ENCODE results near the gene C1orf50. TPM values are rescaled to one million over a fixed set of nuclear protein-coding genes. Genes with fewer than 3 reads are reported as not detected.

C1orf50 gene
- total RNA-seq, 2 experiments from 2014 or later: 4.7 to 5.2 TPM

DNA sequence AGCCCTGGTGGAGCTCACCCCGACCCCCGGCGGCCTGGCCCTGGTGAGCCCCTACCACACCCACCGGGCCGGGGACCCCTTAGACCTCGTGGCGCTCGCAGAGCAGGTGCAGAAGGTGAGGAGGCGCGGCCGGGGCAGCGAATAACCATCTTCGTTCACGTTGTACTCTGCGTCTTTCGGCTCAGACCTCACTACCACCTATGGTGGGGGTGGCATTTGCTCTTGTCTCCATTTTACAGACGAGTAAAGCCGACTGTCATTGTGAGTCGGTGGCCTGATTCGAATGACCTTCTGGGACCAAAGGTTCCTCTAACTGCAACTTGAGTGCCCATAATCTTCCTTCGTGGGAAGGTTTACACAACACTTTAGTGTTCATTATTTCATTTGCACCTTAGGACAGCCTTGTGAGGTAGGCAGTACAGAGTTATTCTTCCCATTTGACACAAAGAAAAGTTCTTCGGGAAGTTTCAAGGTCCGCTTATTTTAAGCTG is 506 bp downstream of the C1orf50 start:
- TF ChIP-seq, protein P1, sequence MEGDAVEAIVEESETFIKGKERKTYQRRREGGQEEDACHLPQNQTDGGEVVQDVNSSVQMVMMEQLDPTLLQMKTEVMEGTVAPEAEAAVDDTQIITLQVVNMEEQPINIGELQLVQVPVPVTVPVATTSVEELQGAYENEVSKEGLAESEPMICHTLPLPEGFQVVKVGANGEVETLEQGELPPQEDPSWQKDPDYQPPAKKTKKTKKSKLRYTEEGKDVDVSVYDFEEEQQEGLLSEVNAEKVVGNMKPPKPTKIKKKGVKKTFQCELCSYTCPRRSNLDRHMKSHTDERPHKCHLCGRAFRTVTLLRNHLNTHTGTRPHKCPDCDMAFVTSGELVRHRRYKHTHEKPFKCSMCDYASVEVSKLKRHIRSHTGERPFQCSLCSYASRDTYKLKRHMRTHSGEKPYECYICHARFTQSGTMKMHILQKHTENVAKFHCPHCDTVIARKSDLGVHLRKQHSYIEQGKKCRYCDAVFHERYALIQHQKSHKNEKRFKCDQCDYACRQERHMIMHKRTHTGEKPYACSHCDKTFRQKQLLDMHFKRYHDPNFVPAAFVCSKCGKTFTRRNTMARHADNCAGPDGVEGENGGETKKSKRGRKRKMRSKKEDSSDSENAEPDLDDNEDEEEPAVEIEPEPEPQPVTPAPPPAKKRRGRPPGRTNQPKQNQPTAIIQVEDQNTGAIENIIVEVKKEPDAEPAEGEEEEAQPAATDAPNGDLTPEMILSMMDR (IDR thresholded peaks at IDR 0.05): no peak
- CTCF ChIA-PET: interaction anchor here (0.7 to 4.6 kb wide), 9 partner anchors 10 to 324 kb away, joined by 3 to 41 read pairs (median 7); partner anchors contain the start of gene ZNF691
- Mint-ChIP-seq H3K36me3 (ENCODE audit: low read depth) (peaks cover 17% of the 10 kb centered on the region), H3K9me3 (no peaks in the 10 kb centered on the region), H3K27ac (peak overlapping the region; percentile 91), H3K27me3 (no peaks in the 10 kb centered on the region), H3K4me3 (no peak overlapping the region), H3K4me1 (ENCODE audit: low read depth) (peaks cover 26% of the 10 kb centered on the region)
- intact Hi-C loops (cut with micrococcal nuclease): no loop called here
- POLR2A ChIA-PET: interaction anchor here (1.0 to 2.3 kb wide), 11 partner anchors 12 to 404 kb away, joined by 3 to 21 read pairs (median 6); partner anchors contain the start of genes CFAP57, EBNA1BP2, ERMAP and PPIH
- peak; percentile 15 for ATAC-seq
- no peak for DNase-seq

DNA sequence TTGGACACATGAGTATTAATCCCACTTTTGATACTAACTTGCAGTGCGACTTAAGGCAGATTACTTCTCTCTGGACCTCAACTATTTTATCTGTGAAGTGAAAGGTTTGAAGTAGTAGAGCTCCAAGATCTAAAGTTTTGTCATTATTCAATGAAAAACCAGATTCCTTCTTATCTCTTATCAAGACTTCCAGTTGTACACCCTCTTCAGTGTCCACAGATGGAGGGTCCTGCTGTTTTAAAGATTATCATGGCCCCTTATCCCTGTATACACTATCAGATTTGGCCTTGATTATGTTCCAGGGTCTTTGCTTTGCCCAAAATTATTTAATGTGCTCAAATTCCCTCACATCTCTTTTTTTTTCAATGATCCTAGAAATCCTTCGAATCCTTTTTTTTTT is 1.1 kb downstream of the C1orf50 start:
- POLR2A ChIA-PET: interaction anchor here (1.1 to 2.3 kb wide), 3 partner anchors 12 to 156 kb away, joined by 6 to 7 read pairs (median 7); partner anchors contain the start of gene PPIH
- Mint-ChIP-seq H3K4me1 (ENCODE audit: low read depth) (peaks cover 27% of the 10 kb centered on the region), H3K27me3 (no peaks in the 10 kb centered on the region), H3K9me3 (no peaks in the 10 kb centered on the region), H3K27ac (peak overlapping the region; percentile 91), H3K4me3 (no peak overlapping the region), H3K36me3 (ENCODE audit: low read depth) (peaks cover 19% of the 10 kb centered on the region)
- TF ChIP-seq, protein P1 (IDR thresholded peaks at IDR 0.05): no peak
- no peak for ATAC-seq
- CTCF ChIA-PET: interaction anchor here (1.0 to 4.6 kb wide), 4 partner anchors 10 to 306 kb away, joined by 4 to 41 read pairs (median 10); partner anchors contain the start of gene ZNF691
- intact Hi-C loops (cut with micrococcal nuclease): no loop called here
- no peak for DNase-seq

DNA sequence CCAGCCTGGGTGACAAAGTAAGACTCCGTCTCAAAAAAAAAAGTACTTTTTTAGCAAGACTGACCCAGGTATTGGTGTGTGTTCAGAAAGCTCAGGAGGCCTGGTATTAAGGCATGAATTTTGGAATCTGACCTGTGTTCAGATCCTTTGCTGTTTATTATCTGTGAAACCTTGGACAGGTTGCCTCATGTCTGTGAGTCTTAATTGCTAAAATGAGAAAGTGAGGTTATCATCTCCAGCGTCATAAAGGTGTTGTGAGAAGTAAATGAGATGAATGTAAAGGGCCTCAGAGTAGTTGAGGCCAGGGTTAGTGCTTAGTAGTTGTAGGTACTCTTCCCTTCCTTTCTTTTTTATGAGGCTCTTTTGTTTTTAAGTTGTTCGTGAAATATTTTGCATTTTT is 2.8 kb downstream of the C1orf50 start:
- Mint-ChIP-seq H3K9me3 (no peaks in the 10 kb centered on the region), H3K27ac (no peak overlapping the region), H3K27me3 (no peaks in the 10 kb centered on the region), H3K36me3 (ENCODE audit: low read depth) (peaks cover 27% of the 10 kb centered on the region), H3K4me3 (no peak overlapping the region), H3K4me1 (ENCODE audit: low read depth) (peaks cover 32% of the 10 kb centered on the region)
- intact Hi-C loops (cut with micrococcal nuclease): no loop called here
- TF ChIP-seq, protein P1 (IDR thresholded peaks at IDR 0.05): no peak
- CTCF ChIA-PET: interaction anchor here (1.0 to 4.6 kb wide), 3 partner anchors 8 to 77 kb away, joined by 3 to 41 read pairs (median 6); partner anchors contain the start of gene ZNF691
- POLR2A ChIA-PET: interaction anchor here (0.7 kb wide), 1 partner anchor 72 kb away, joined by 3 read pairs; no protein-coding TSS in a partner anchor
- ATAC-seq: no peak
- DNase-seq: no peak

DNA sequence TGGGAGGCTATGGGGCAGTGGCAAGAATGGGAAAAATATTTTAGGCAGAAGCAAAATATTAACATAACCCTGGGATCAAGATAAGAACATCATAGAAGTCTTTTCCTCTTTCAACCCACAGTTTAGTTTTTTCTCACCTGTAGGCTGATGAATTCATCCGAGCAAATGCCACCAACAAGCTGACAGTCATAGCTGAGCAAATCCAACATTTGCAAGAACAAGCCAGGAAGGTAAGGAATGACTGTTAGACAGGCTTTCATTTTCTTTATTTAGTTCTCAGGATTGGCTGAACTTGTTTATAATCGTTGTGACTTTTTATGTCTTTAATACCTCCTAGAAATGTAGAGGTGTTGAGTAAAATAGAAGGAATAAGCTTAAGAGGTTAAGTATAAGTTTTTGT is 6.4 kb downstream of the C1orf50 start:
- TF ChIP-seq, protein P1 (IDR thresholded peaks at IDR 0.05): no peak
- H3K36me3 Mint-ChIP-seq (ENCODE audit: low read depth): peaks cover 54% of the 10 kb centered on the region

DNA sequence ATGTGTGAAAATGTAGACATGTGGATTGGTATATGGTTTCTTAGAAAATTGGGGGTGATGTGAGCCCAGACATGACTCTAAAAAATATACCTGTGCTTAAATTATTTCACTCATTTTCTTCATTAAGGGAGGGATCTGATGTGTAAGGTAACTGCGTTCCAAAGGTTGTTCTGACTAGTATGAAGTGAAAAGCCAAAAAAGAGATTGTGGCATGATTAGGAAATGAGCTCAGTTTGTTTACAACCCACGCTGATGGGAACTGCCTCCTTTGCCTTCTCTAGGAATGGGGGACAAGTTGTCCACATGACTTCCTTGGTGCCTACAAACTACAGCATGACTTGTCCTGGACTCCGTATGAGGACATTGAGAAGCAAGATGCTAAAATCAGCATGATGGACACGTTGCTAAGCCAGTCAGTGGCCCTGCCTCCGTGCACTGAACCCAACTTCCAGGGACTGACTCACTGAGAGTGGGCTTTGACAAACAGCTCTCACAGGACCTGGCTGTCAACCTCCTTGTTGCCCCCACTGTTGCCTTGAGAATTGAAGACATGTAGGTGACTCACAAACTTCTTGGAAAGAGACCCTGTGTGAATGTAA is 8.0 kb downstream of the C1orf50 start:
- intact Hi-C loops (cut with micrococcal nuclease): no loop called here
- peak overlapping the region; percentile 12 for H3K27ac Mint-ChIP-seq
- POLR2A ChIA-PET: no interaction called here
- TF ChIP-seq, protein P1 (IDR thresholded peaks at IDR 0.05): no peak
- H3K36me3 Mint-ChIP-seq (ENCODE audit: low read depth): peaks cover 56% of the 10 kb centered on the region
- H3K9me3 Mint-ChIP-seq: no peaks in the 10 kb centered on the region
- DNase-seq (peak; percentile 14), ATAC-seq (no peak)
- CTCF ChIA-PET: interaction anchor here (0.7 kb wide), 1 partner anchor 17 kb away, joined by 3 read pairs; no protein-coding TSS in a partner anchor
- no peak overlapping the region for H3K4me3 Mint-ChIP-seq
- H3K27me3 Mint-ChIP-seq: no peaks in the 10 kb centered on the region
- peaks cover 38% of the 10 kb centered on the region for H3K4me1 Mint-ChIP-seq (ENCODE audit: low read depth)

More for the DNA sequence above, 6.4 kb downstream of the C1orf50 start:
- ChIA-PET CTCF (interaction anchor here (0.8 to 1.3 kb wide), 2 partner anchors 140 to 150 kb away, joined by 3 read pairs; no protein-coding TSS in a partner anchor), POLR2A (no interaction called here)
- no peak for DNase-seq
- Mint-ChIP-seq H3K4me3 (no peak overlapping the region), H3K4me1 (ENCODE audit: low read depth) (peaks cover 38% of the 10 kb centered on the region), H3K27me3 (no peaks in the 10 kb centered on the region), H3K27ac (peak overlapping the region; percentile 58), H3K9me3 (no peaks in the 10 kb centered on the region)
- intact Hi-C loops (cut with micrococcal nuclease): no loop called here
- ATAC-seq: no peak
